Smooth muscle cell (in vitro differentiated cells): Measurements from ENCODE around the gene ANXA4. TPM values are rescaled to one million over a fixed set of nuclear protein-coding genes. Genes with fewer than 3 reads are reported as not detected.
A peak's percentile ranks its signal among the peaks of the same experiment; 100 is the strongest.

Experiments used
- DNase-seq: peaks from one replicate; lab custom pipeline; 2025; ENCODE audit not compliant: unreplicated experiment; lab: John Stamatoyannopoulos, UW
- H2AFZ ChIP-seq: fragments of 200-600 bp; sonication (generic); 2 replicates; pipeline ENCODE4 v1.6.0; 2016; ENCODE audit warnings: antibody characterized with exemption, low read depth, mild to moderate bottlenecking
- H3F3A ChIP-seq: fragments of 200-600 bp; sonication (generic); 2 replicates; pipeline ENCODE4 v1.6.0; 2017; ENCODE audit warnings: antibody characterized with exemption, low read depth
- H3K27ac ChIP-seq: fragments of 200-600 bp; sonication (generic); 2 replicates; pipeline ENCODE4 v1.5.1; 2016; ENCODE audit warnings: low read depth, mild to moderate bottlenecking
- H3K27me3 ChIP-seq: fragments of 200-600 bp; sonication (generic); 2 replicates; pipeline ENCODE4 v1.6.1; 2016; ENCODE audit warnings: low read depth, mild to moderate bottlenecking
- H3K36me3 ChIP-seq: fragments of 200-600 bp; sonication (generic); 2 replicates; pipeline ENCODE4 v1.5.1; 2016; ENCODE audit warnings: low read depth
- H3K4me1 ChIP-seq: fragments of 200-600 bp; sonication (generic); 2 replicates; pipeline ENCODE4 v1.5.1; 2016; ENCODE audit warnings: low read depth
- H3K4me2 ChIP-seq: fragments of 200-600 bp; sonication (generic); 2 replicates; pipeline ENCODE4 v1.6.0; 2016; ENCODE audit warnings: mild to moderate bottlenecking
- H3K4me3 ChIP-seq: fragments of 200-600 bp; sonication (generic); 2 replicates; pipeline ENCODE4 v1.5.1; 2016; ENCODE audit warnings: mild to moderate bottlenecking
- H3K79me2 ChIP-seq: fragments of 200-600 bp; sonication (generic); 2 replicates; pipeline ENCODE4 v1.6.0; 2016; ENCODE audit warnings: low read depth, mild to moderate bottlenecking
- H3K9ac ChIP-seq: fragments of 200-600 bp; sonication (generic); 2 replicates; pipeline ENCODE4 v1.6.0; 2016; ENCODE audit warnings: low read depth
- H3K9me3 ChIP-seq: fragments of 200-600 bp; sonication (generic); replicated peaks from 2 replicates; pipeline ENCODE4 v1.5.1; 2016; ENCODE audit warnings: low read depth
- H4K20me1 ChIP-seq: fragments of 200-600 bp; sonication (generic); 2 replicates; pipeline ENCODE4 v1.6.0; 2016; ENCODE audit warnings: low read depth
- CTCF ChIP-seq: fragments of 200-600 bp; sonication (generic); IDR thresholded peaks from 2 replicates; pipeline ENCODE4 v1.5.1; 2017; ENCODE audit warnings: borderline replicate concordance, mild to moderate bottlenecking, antibody characterized with exemption; ENCODE audit not compliant: insufficient read depth, poor library complexity, severe bottlenecking
- WGBS: methylation state at CpG from one replicate; pipeline ENCODE4 v1.1.7; 2016; ENCODE audit warnings: low lambda C conversion rate; 5-methylcytosine and 5-hydroxymethylcytosine counted together
- polyA plus RNA-seq: library from polyadenylated mRNA; unstranded; fragments of >200 nt; fragmentation: Nextera tagmentation; extraction: Ambion mirVana; gene quantifications from 2 replicates; pipeline ENCODE4 v1.2.1, GENCODE V29; 2016
- total RNA-seq: library from RNA; depleted of rRNA; stranded (reverse); fragments of >200 nt; gene quantifications from 2 replicates; pipeline ENCODE4 v1.2.3, GENCODE V29; 2014

ANXA4 gene
- total and polyA plus RNA-seq, 2 experiments from 2014 or later = 14.7 to 32.8 TPM

GRCh38 chr2:69740502-69740951, 1.4 kb upstream of the ANXA4 start:
- H3K4me2 ChIP-seq = peak overlapping the region; percentile 86
- TF ChIP-seq CTCF = no peak
- H4K20me1 ChIP-seq = peaks cover 6% of the 10 kb centered on the region
- no peaks in the 10 kb centered on the region for H3F3A ChIP-seq
- DNase-seq = no peak
- H2AFZ ChIP-seq = peak overlapping the region; percentile 81
- H3K79me2 ChIP-seq = peaks cover 14% of the 10 kb centered on the region
- no peaks in the 10 kb centered on the region for H3K4me1 ChIP-seq
- 67% methylated on average over 10 of the region's 10 CpGs for WGBS
- no peaks in the 10 kb centered on the region for H3K9me3 ChIP-seq
- peak overlapping the region; percentile 70 for H3K4me3 ChIP-seq
- no peaks in the 10 kb centered on the region for H3K27me3 ChIP-seq
- no peak overlapping the region for H3K9ac ChIP-seq
- no peak overlapping the region for H3K27ac ChIP-seq
- H3K36me3 ChIP-seq = no peaks in the 10 kb centered on the region

- no peak for TF ChIP-seq CTCF
- WGBS = 6% methylated on average over 13 of the region's 13 CpGs
- Histone ChIP-seq H3K9me3 (no peaks in the 10 kb centered on the region), H3K27ac (peak overlapping the region; percentile 69), H3K4me2 (peak overlapping the region; percentile 86), H4K20me1 (peaks cover 6% of the 10 kb centered on the region), H3K4me3 (peak overlapping the region; percentile 70), H2AFZ (peak overlapping the region; percentile 81), H3K36me3 (no peaks in the 10 kb centered on the region), H3K4me1 (no peaks in the 10 kb centered on the region), H3K27me3 (no peaks in the 10 kb centered on the region), H3F3A (no peaks in the 10 kb centered on the region), H3K79me2 (peaks cover 14% of the 10 kb centered on the region), H3K9ac (peak overlapping the region; percentile 80)
- DNase-seq = peak; percentile 44
Observed at GRCh38 chr2:69741229-69741574, 732 bp upstream of the ANXA4 start.

- 26% methylated on average over 20 of the region's 22 CpGs for WGBS
- Histone ChIP-seq H3F3A (no peaks in the 10 kb centered on the region), H3K4me2 (peak overlapping the region; percentile 86), H3K27me3 (no peaks in the 10 kb centered on the region), H2AFZ (peak overlapping the region; percentile 81), H3K9me3 (no peaks in the 10 kb centered on the region), H3K4me1 (no peaks in the 10 kb centered on the region), H3K79me2 (peaks cover 23% of the 10 kb centered on the region), H3K36me3 (no peaks in the 10 kb centered on the region), H3K9ac (peak overlapping the region; percentile 80), H3K27ac (peak overlapping the region; percentile 69), H4K20me1 (peaks cover 6% of the 10 kb centered on the region), H3K4me3 (peak overlapping the region; percentile 70)
- TF ChIP-seq CTCF = no peak
- no peak for DNase-seq
Observed at GRCh38 chr2:69742322-69742952, 503 bp downstream of the ANXA4 start.

- Histone ChIP-seq H3K9ac (no peak overlapping the region), H3K4me1 (no peaks in the 10 kb centered on the region), H3F3A (no peaks in the 10 kb centered on the region), H2AFZ (no peak overlapping the region), H3K4me3 (no peak overlapping the region), H3K79me2 (peaks cover 32% of the 10 kb centered on the region), H3K9me3 (no peaks in the 10 kb centered on the region), H3K27me3 (no peaks in the 10 kb centered on the region), H3K27ac (no peak overlapping the region), H3K4me2 (no peak overlapping the region), H4K20me1 (peaks cover 11% of the 10 kb centered on the region), H3K36me3 (no peaks in the 10 kb centered on the region)
- DNase-seq = no peak
- TF ChIP-seq CTCF = no peak
- WGBS = 90% methylated on average over 2 of the region's 2 CpGs
Observed at GRCh38 chr2:69743847-69744264, 1.9 kb downstream of the ANXA4 start.
